ENCODE data around the gene RNF115.

DNA sequence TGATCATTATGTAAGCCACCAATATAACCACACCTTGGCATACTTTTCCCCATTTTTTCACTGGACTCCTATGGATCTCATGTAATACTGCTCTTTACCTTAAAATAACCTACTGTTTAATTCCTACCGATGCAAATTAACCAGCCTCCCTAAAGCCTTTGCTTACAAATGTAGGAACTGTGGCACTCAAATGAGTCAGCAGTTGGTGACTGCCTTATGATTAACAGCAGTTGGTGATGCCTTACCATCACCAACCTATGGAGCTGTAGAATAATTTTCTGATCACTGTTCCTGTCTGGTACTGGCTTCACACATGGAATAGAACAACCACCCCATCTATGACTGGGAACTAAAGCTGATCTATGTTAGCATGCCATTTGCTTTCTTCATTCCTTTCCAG is 13.8 kb upstream of the RNF115 start:
- TF ChIP-seq CREB1 (IDR thresholded peaks at IDR 0.05) (no peak), RFX5 (IDR thresholded peaks at IDR 0.05; ENCODE audit: borderline replicate concordance, low read depth, low read length) (no peak), SP1 (IDR thresholded peaks at IDR 0.05; ENCODE audit: low read depth, low read length) (no peak), EZH2 (IDR thresholded peaks at IDR 0.05; ENCODE audit: low read depth, low read length, severe bottlenecking) (no peak), YY1 (IDR thresholded peaks at IDR 0.05; ENCODE audit: low read depth, low read length) (no peak), TAF1 (IDR thresholded peaks at IDR 0.05; ENCODE audit: low read depth, low read length) (no peak), SIN3A (conservative IDR thresholded peaks at IDR 0.05 in 1 of 2, IDR thresholded peaks at IDR 0.05 in 1 of 2; ENCODE audit: low read depth in 1 of 2, low read length in 2 of 2) (no peak), SRF (IDR thresholded peaks at IDR 0.05; ENCODE audit: low read depth, low read length) (no peak), RAD21 (IDR thresholded peaks at IDR 0.05 in 1 of 2, conservative IDR thresholded peaks at IDR 0.05 in 1 of 2; ENCODE audit: low read depth in 2 of 2, low read length in 2 of 2) (no peak), RBBP5 (IDR thresholded peaks at IDR 0.05; ENCODE audit: borderline replicate concordance, low read depth, low read length) (no peak), KDM5A (IDR thresholded peaks at IDR 0.05; ENCODE audit: low read length) (no peak), KDM4A (IDR thresholded peaks at IDR 0.05; ENCODE audit: low read depth, low read length, severe bottlenecking) (no peak)
- TF ChIP-seq, protein P1, sequence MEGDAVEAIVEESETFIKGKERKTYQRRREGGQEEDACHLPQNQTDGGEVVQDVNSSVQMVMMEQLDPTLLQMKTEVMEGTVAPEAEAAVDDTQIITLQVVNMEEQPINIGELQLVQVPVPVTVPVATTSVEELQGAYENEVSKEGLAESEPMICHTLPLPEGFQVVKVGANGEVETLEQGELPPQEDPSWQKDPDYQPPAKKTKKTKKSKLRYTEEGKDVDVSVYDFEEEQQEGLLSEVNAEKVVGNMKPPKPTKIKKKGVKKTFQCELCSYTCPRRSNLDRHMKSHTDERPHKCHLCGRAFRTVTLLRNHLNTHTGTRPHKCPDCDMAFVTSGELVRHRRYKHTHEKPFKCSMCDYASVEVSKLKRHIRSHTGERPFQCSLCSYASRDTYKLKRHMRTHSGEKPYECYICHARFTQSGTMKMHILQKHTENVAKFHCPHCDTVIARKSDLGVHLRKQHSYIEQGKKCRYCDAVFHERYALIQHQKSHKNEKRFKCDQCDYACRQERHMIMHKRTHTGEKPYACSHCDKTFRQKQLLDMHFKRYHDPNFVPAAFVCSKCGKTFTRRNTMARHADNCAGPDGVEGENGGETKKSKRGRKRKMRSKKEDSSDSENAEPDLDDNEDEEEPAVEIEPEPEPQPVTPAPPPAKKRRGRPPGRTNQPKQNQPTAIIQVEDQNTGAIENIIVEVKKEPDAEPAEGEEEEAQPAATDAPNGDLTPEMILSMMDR (IDR thresholded peaks at IDR 0.05; ENCODE audit: control extremely low read depth in 1 of 3, insufficient read depth in 1 of 3, low read depth in 1 of 3, low read length in 3 of 3): no peak
- TF ChIP-seq, protein P2, sequence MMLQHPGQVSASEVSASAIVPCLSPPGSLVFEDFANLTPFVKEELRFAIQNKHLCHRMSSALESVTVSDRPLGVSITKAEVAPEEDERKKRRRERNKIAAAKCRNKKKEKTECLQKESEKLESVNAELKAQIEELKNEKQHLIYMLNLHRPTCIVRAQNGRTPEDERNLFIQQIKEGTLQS (IDR thresholded peaks at IDR 0.05; ENCODE audit: insufficient read depth, low read depth, low read length): no peak

Data from H1 (cell line).